ENCODE data around the gene PARD3B.

GRCh38 chr2:204515416-204515815 lies 29.9 kb upstream of the PARD3B start:
- TF ChIP-seq GATA2 (IDR thresholded peaks at IDR 0.05; ENCODE audit: low read depth, low read length) (no peak), GATA3 (IDR thresholded peaks at IDR 0.05; ENCODE audit: low read depth, low read length) (no peak)

All from SH-SY5Y (cell line).